ENCODE data around the gene RABGAP1L.
"Not testable (repeated sequence)": the region's sequence is repeated elsewhere in the genome, so short reads cannot be mapped to it uniquely, and the experiment has no call there.

Gene RABGAP1L

GRCh38 chr1:174153085-174153824, 6.1 kb upstream of the RABGAP1L start:
- DNase-seq (ENCODE audit: low read depth in 2 of 2, low spot score in 1 of 2): no peak

GRCh38 chr1:174153825-174154107, 5.6 kb upstream of the RABGAP1L start:
- DNase-seq (ENCODE audit: low read depth in 2 of 2, low spot score in 1 of 2): no peak

- DNase-seq (ENCODE audit: low read depth in 2 of 2, low spot score in 1 of 2): no peak
Observed at GRCh38 chr1:174156437-174156836, 2.9 kb upstream of the RABGAP1L start.

GRCh38 chr1:174157157-174157806, 2.0 kb upstream of the RABGAP1L start:
- DNase-seq (ENCODE audit: low read depth in 2 of 2, low spot score in 1 of 2): no peak

GRCh38 chr1:174158767-174159251, 511 bp upstream of the RABGAP1L start:
- DNase-seq (ENCODE audit: low read depth in 2 of 2, low spot score in 1 of 2): no peak

GRCh38 chr1:174160109-174160473, 771 bp downstream of the RABGAP1L start:
- DNase-seq (ENCODE audit: low read depth in 2 of 2, low spot score in 1 of 2): no peak

- no peak for DNase-seq (ENCODE audit: low read depth in 2 of 2, low spot score in 1 of 2)
Observed at GRCh38 chr1:174160603-174161002, 1.3 kb downstream of the RABGAP1L start.

- DNase-seq (ENCODE audit: low read depth in 2 of 2, low spot score in 1 of 2): no peak
Observed at GRCh38 chr1:174161813-174162212, 2.5 kb downstream of the RABGAP1L start.

- no peak for DNase-seq (ENCODE audit: low read depth in 2 of 2, low spot score in 1 of 2)
Observed at GRCh38 chr1:174164826-174165225, 5.5 kb downstream of the RABGAP1L start.

- no peak for DNase-seq (ENCODE audit: low read depth in 2 of 2, low spot score in 1 of 2)
Observed at GRCh38 chr1:174165471-174166137, 6.3 kb downstream of the RABGAP1L start.

- no peak for DNase-seq (ENCODE audit: low read depth in 2 of 2, low spot score in 1 of 2)
Observed at GRCh38 chr1:174166530-174167264, 7.4 kb downstream of the RABGAP1L start.

GRCh38 chr1:174167265-174167803, 8.0 kb downstream of the RABGAP1L start:
- DNase-seq (ENCODE audit: low read depth in 2 of 2, low spot score in 1 of 2): no peak

- no peak for DNase-seq (ENCODE audit: low read depth in 2 of 2, low spot score in 1 of 2)
Observed at GRCh38 chr1:174169342-174169741, 10.0 kb downstream of the RABGAP1L start.

- DNase-seq (ENCODE audit: low read depth in 2 of 2, low spot score in 1 of 2): no peak
Observed at GRCh38 chr1:174171073-174171472, 11.8 kb downstream of the RABGAP1L start.

- no peak for DNase-seq (ENCODE audit: low read depth in 2 of 2, low spot score in 1 of 2)
Observed at GRCh38 chr1:174174461-174175329, 15.4 kb downstream of the RABGAP1L start.

- not testable (repeated sequence) for DNase-seq (ENCODE audit: low read depth in 2 of 2, low spot score in 1 of 2)
Observed at GRCh38 chr1:174178459-174178858, 19.1 kb downstream of the RABGAP1L start.

GRCh38 chr1:174189428-174190062, 30.2 kb downstream of the RABGAP1L start:
- no peak for DNase-seq (ENCODE audit: low read depth in 2 of 2, low spot score in 1 of 2)

GRCh38 chr1:174190691-174191199, 31.4 kb downstream of the RABGAP1L start:
- DNase-seq (ENCODE audit: low read depth in 2 of 2, low spot score in 1 of 2): no peak

GRCh38 chr1:174191349-174191862, 32.1 kb downstream of the RABGAP1L start:
- no peak for DNase-seq (ENCODE audit: low read depth in 2 of 2, low spot score in 1 of 2)

All from stimulated activated CD8-positive, alpha-beta memory T cell treated with anti-CD3 and anti-CD28 coated beads, Interleukin-4, amount 100 ng/mL, for 1 hour (primary cell).